Hematopoietic multipotent progenitor cell treated with erythropoietin and hydrocortisone succinate and interleukin-3 and kit ligand, for 17 days (in vitro differentiated cells): ENCODE data around the gene OR10A6.

Experiments used
- DNase-seq: peaks from one replicate; pipeline ENCODE4 v3.0.0-alpha.2; 2015; ENCODE audit warnings: low spot score

The OR10A6 gene

GRCh38 chr11:7931168-7931567 is at the start of gene OR10A6:
TSS of gene OR10A6 (minus strand) at chr11:7931268. CDS start at chr11:7928662, 2,606 bp downstream.
- no peak for DNase-seq

GRCh38 chr11:7977232-7977917 is 46.3 kb upstream of the OR10A6 start:
- DNase-seq = no peak

- no peak for DNase-seq
Observed at GRCh38 chr11:7974668-7975067, 43.6 kb upstream of the OR10A6 start.

- no peak for DNase-seq
Observed at GRCh38 chr11:7973011-7973410, 41.9 kb upstream of the OR10A6 start.

- DNase-seq = no peak
Observed at GRCh38 chr11:7971846-7972245, 40.8 kb upstream of the OR10A6 start.

GRCh38 chr11:7969756-7970646 is 38.9 kb upstream of the OR10A6 start:
- DNase-seq = no peak

- DNase-seq = no peak
Observed at GRCh38 chr11:7968686-7969085, 37.6 kb upstream of the OR10A6 start.

GRCh38 chr11:7967826-7968225 is 36.8 kb upstream of the OR10A6 start:
- DNase-seq = no peak

- no peak for DNase-seq
Observed at GRCh38 chr11:7967097-7967496, 36.0 kb upstream of the OR10A6 start.

GRCh38 chr11:7965386-7965785 is 34.3 kb upstream of the OR10A6 start, which contains the start of gene NLRP10:
TSS of gene NLRP10 (minus strand) at chr11:7965447. CDS start at chr11:7963495, 1,952 bp downstream.
- DNase-seq = no peak

- no peak for DNase-seq
Observed at GRCh38 chr11:7964873-7965272, 33.8 kb upstream of the OR10A6 start.

GRCh38 chr11:7964261-7964660 is 33.2 kb upstream of the OR10A6 start:
- no peak for DNase-seq

GRCh38 chr11:7955191-7955590 is 24.1 kb upstream of the OR10A6 start:
- DNase-seq = no peak

GRCh38 chr11:7949934-7950333 is 18.9 kb upstream of the OR10A6 start:
- DNase-seq = no peak

- no peak for DNase-seq
Observed at GRCh38 chr11:7944123-7944522, 13.1 kb upstream of the OR10A6 start.

- no peak for DNase-seq
Observed at GRCh38 chr11:7941608-7942007, 10.5 kb upstream of the OR10A6 start, which contains the start of gene OR10A3. TSS of gene OR10A3 (minus strand) at chr11:7941708. CDS start at chr11:7939520, 2,188 bp downstream.

GRCh38 chr11:7941146-7941545 is 10.1 kb upstream of the OR10A6 start:
- DNase-seq = no peak

GRCh38 chr11:7936615-7937014 is 5.5 kb upstream of the OR10A6 start:
- no peak for DNase-seq

GRCh38 chr11:7927635-7928034 is 3.4 kb downstream of the OR10A6 start:
- DNase-seq = no peak

- no peak for DNase-seq
Observed at GRCh38 chr11:7924536-7924935, 6.5 kb downstream of the OR10A6 start.

- DNase-seq = no peak
Observed at GRCh38 chr11:7918141-7918540, 12.9 kb downstream of the OR10A6 start.

- DNase-seq = no peak
Observed at GRCh38 chr11:7911011-7911410, 20.1 kb downstream of the OR10A6 start.

- DNase-seq = no peak
Observed at GRCh38 chr11:7910286-7910788, 20.7 kb downstream of the OR10A6 start.
